ENCODE results near the gene CCDC127.

- no peak for TF ChIP-seq ZNF274 (IDR thresholded peaks at IDR 0.05; ENCODE audit: low read depth, low read length)
- TF ChIP-seq YY1 (IDR thresholded peaks at IDR 0.05; ENCODE audit: insufficient read depth, insufficient read length) = no peak
- no peak for TF ChIP-seq SUZ12 (IDR thresholded peaks at IDR 0.05; ENCODE audit: extremely low read depth, insufficient read depth, insufficient read length)
Observed at GRCh38 chr5:267716-268115, 49.8 kb upstream of the CCDC127 start.
